SK-N-SH (cell line): Measurements from ENCODE around the gene PDCD11. TPM values are rescaled to one million over a fixed set of nuclear protein-coding genes. Genes with fewer than 3 reads are reported as not detected.

Source experiments
- CTCF ChIA-PET: fragments of 300-600, 350-600 bp; formaldehyde crosslinking; extraction: SDS; loops from one replicate; lab custom pipeline; 2021; lab: Yijun Ruan, JAX
- POLR2A ChIA-PET: fragments of 350-600 bp; sonication (Branson Sonifier 250); formaldehyde crosslinking; extraction: SDS; loops from one replicate; lab custom pipeline; 2020; ENCODE audit warnings: antibody characterized with exemption, inconsistent platforms; lab: Yijun Ruan, JAX
- DNase-seq: peaks from one replicate; pipeline ENCODE4 v3.0.0; 2012
- H2AFZ ChIP-seq: fragments of 200-600 bp; sonication (generic); 2 replicates; pipeline ENCODE4 v1.8.1; 2016; ENCODE audit warnings: antibody characterized with exemption, mild to moderate bottlenecking, low read depth
- H3F3A ChIP-seq: fragments of 200-600 bp; sonication (generic); replicated peaks from 2 replicates; pipeline ENCODE3; 2016; ENCODE audit warnings: antibody characterized with exemption, mild to moderate bottlenecking; ENCODE audit not compliant: insufficient read depth
- H3K27ac ChIP-seq, 2 experiments: fragments of 200-500 bp in 1 of 2; fragments of 200-600 bp in 1 of 2; sonication (Bioruptor generic) in 1 of 2; sonication (generic), shearing (Covaris generic) in 1 of 2; 2 replicates each; pipeline versions ENCODE4 v1.5.1 to v1.6.1; 2014 to 2016; ENCODE audit warnings: low read depth in 2 of 2, inconsistent platforms in 1 of 2, low read length in 1 of 2, mild to moderate bottlenecking in 1 of 2, mixed read lengths in 1 of 2
- H3K27me3 ChIP-seq: fragments of 200-600 bp; sonication (generic), shearing (Covaris generic); 2 replicates; pipeline ENCODE4 v1.6.1; 2016; ENCODE audit warnings: mixed run types; ENCODE audit not compliant: insufficient read depth
- H3K36me3 ChIP-seq, 2 experiments: fragments of 200-500 bp in 1 of 2; fragments of 200-600 bp in 1 of 2; sonication (Bioruptor generic) in 1 of 2; sonication (generic) in 1 of 2; replicated peaks in 1 of 2; 2 replicates each; pipeline versions ENCODE3 to v1.5.1; 2014 to 2016; ENCODE audit warnings: low read length in 1 of 2, mild to moderate bottlenecking in 1 of 2; ENCODE audit not compliant: insufficient read depth in 2 of 2, control insufficient read depth in 1 of 2
- H3K4me1 ChIP-seq, 2 experiments: fragments of 200-500 bp in 1 of 2; fragments of 200-600 bp in 1 of 2; sonication (Bioruptor generic) in 1 of 2; sonication (generic), shearing (Covaris generic) in 1 of 2; 2 replicates each; pipeline versions ENCODE4 v1.5.1 to v1.6.1; 2014 to 2016; ENCODE audit warnings: low read depth in 1 of 2, low read length in 1 of 2, mixed run types in 1 of 2; ENCODE audit not compliant: insufficient read depth in 2 of 2, control insufficient read depth in 1 of 2
- H3K4me2 ChIP-seq: fragments of 200-600 bp; sonication (generic), shearing (Covaris generic); 2 replicates; pipeline ENCODE4 v1.6.1; 2017; ENCODE audit warnings: mixed run types
- H3K4me3 ChIP-seq, 2 experiments: fragments of 200-500 bp in 1 of 2; fragments of 200-600 bp in 1 of 2; sonication (Bioruptor generic) in 1 of 2; sonication (generic), shearing (Covaris generic) in 1 of 2; 2 replicates each; pipeline versions ENCODE4 v1.5.1 to v1.8.1; 2014 to 2016; ENCODE audit warnings: low read depth in 2 of 2, inconsistent platforms in 1 of 2, low read length in 1 of 2, mild to moderate bottlenecking in 1 of 2, mixed read lengths in 1 of 2, moderate library complexity in 1 of 2
- H3K79me2 ChIP-seq: fragments of 200-600 bp; sonication (generic); 2 replicates; pipeline ENCODE4 v1.8.1; 2017; ENCODE audit warnings: mild to moderate bottlenecking; ENCODE audit not compliant: insufficient read depth
- H3K9ac ChIP-seq: fragments of 200-600 bp; sonication (generic); 2 replicates; pipeline ENCODE4 v1.6.1; 2017; ENCODE audit warnings: mixed run types
- H3K9me2 ChIP-seq: fragments of 200-600 bp; sonication (generic); 2 replicates; pipeline ENCODE4 v1.6.1; 2017; ENCODE audit warnings: mixed run types
- H3K9me3 ChIP-seq: fragments of 200-600 bp; sonication (generic); 2 replicates; pipeline ENCODE4 v1.6.1; 2017; ENCODE audit warnings: mixed run types, mild to moderate bottlenecking, moderate library complexity
- H4K20me1 ChIP-seq: fragments of 200-600 bp; sonication (generic); 2 replicates; pipeline ENCODE4 v1.6.1; 2017; ENCODE audit warnings: mild to moderate bottlenecking, mixed run types; ENCODE audit not compliant: insufficient read depth
- CHD2 ChIP-seq: fragments of 150-350 bp; IDR thresholded peaks from 2 replicates; pipeline ENCODE4 v1.6.1; 2018; ENCODE audit warnings: low read length; ENCODE audit not compliant: partially characterized antibody
- ELF1 ChIP-seq: IDR thresholded peaks from 2 replicates; pipeline ENCODE4 v1.4.0; 2012
- FOSL2 ChIP-seq: IDR thresholded peaks from 2 replicates; pipeline ENCODE4 v1.4.0; 2012; ENCODE audit warnings: low read depth, mild to moderate bottlenecking, moderate library complexity, borderline replicate concordance
- FOXM1 ChIP-seq: IDR thresholded peaks from 2 replicates; pipeline ENCODE4 v1.4.0; 2012; ENCODE audit warnings: low read depth, mild to moderate bottlenecking
- GABPA ChIP-seq: IDR thresholded peaks from 2 replicates; pipeline ENCODE4 v1.4.0; 2012; ENCODE audit warnings: low read depth, mild to moderate bottlenecking
- JUND ChIP-seq: IDR thresholded peaks from 2 replicates; pipeline ENCODE4 v1.4.0; 2012
- NRF1 ChIP-seq: IDR thresholded peaks from 2 replicates; pipeline ENCODE4 v1.6.1; 2012; ENCODE audit warnings: low read depth, mild to moderate bottlenecking, low read length
- POLR2AphosphoS5 ChIP-seq: IDR thresholded peaks from 2 replicates; pipeline ENCODE4 v1.6.1; 2012; ENCODE audit warnings: low read depth, low read length
- RAD21 ChIP-seq: IDR thresholded peaks from 2 replicates; pipeline ENCODE4 v1.6.1; 2012; ENCODE audit warnings: mild to moderate bottlenecking, low read length
- RCOR1 ChIP-seq: fragments of 150-350 bp; IDR thresholded peaks from 2 replicates; pipeline ENCODE4 v1.6.1; 2017; ENCODE audit warnings: antibody characterized with exemption, low read length
- RFX5 ChIP-seq: IDR thresholded peaks from 2 replicates; pipeline ENCODE4 v1.6.1; 2012; ENCODE audit warnings: mild to moderate bottlenecking, improper control_type of control experiment, low read length
- SIN3A ChIP-seq: IDR thresholded peaks from 2 replicates; pipeline ENCODE4 v1.6.1; 2012; ENCODE audit warnings: low read depth, mild to moderate bottlenecking, low read length, moderate library complexity, borderline replicate concordance
- SMC3 ChIP-seq: IDR thresholded peaks from 2 replicates; pipeline ENCODE4 v1.6.1; 2012; ENCODE audit warnings: low read depth, low read length, improper control_type of control experiment
- YY1 ChIP-seq: IDR thresholded peaks from 2 replicates; pipeline ENCODE4 v1.4.0; 2012; ENCODE audit warnings: low read depth, mild to moderate bottlenecking
- WGBS: methylation state at CpG from one replicate; pipeline ENCODE4 v1.1.6; 2017; ENCODE audit warnings: low lambda C conversion rate; 5-methylcytosine and 5-hydroxymethylcytosine counted together
- polyA plus RNA-seq, 3 experiments: library from polyadenylated mRNA; depleted of rRNA; stranded (reverse); fragments of >200 nt; gene quantifications; 2 replicates each; pipeline ENCODE4 v1.2.3, GENCODE V29; 2012
- TF ChIP-seq, protein P1 (sequence below): fragments of 150-350 bp; IDR thresholded peaks from 2 replicates; pipeline ENCODE4 v1.6.1; 2016; ENCODE audit warnings: mild to moderate bottlenecking, low read depth, low read length
- TF ChIP-seq, protein P2 (sequence below): IDR thresholded peaks from 2 replicates; pipeline ENCODE4 v1.4.0; 2012; ENCODE audit warnings: low read depth
- TF ChIP-seq, protein P3 (sequence below): IDR thresholded peaks from 2 replicates; pipeline ENCODE4 v1.4.0; 2012; ENCODE audit warnings: low read depth, borderline replicate concordance
- TF ChIP-seq, protein P4 (sequence below): IDR thresholded peaks from 2 replicates; pipeline ENCODE4 v1.6.1; 2012; ENCODE audit warnings: mild to moderate bottlenecking, low read depth, low read length, moderate library complexity
- TF ChIP-seq, protein P5 (sequence below): IDR thresholded peaks from 2 replicates; pipeline ENCODE4 v1.4.0; 2012; ENCODE audit warnings: low read depth, borderline replicate concordance

The PDCD11 gene
- polyA plus RNA-seq, 1 of the 3 experiments (the other 2 are of a cell fraction), result 29.8 TPM

DNA sequence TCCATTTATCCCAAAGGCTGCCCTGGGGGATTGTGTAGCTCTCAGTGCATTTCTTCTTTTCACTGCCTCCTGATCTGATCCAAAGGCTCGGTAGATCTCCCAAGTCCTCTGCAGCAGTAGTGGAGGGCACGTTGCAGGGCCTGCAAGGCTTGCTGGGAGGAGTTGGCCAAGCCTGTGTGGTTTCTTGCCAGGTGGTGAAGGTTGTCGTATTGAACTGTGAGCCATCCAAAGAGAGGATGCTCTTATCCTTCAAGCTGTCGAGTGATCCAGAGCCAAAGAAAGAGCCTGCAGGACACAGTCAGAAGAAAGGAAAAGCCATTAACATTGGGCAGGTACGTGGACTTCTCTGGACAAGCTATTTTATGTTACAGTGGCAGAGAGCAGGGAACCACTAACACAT, 21.2 kb downstream of the PDCD11 start:
- ChIA-PET CTCF (interaction anchor here (0.8 to 7.1 kb wide), 23 partner anchors 10 to 292 kb away, joined by 3 to 83 read pairs (median 5); partner anchors contain the start of gene ATP5MK), POLR2A (no interaction called here)
- 98% methylated on average over 5 of the region's 5 CpGs for WGBS
- H3K27me3 ChIP-seq, result no peaks in the 10 kb centered on the region
- H3K79me2 ChIP-seq, result no peaks in the 10 kb centered on the region; the same call in 1 of the 2 replicates
- no peak overlapping the region for H3K4me2 ChIP-seq
- no peak overlapping the region for H3K4me3 ChIP-seq
- TF ChIP-seq RCOR1 (no peak), GABPA (no peak), NRF1 (no peak), SMC3 (no peak), POLR2AphosphoS5 (no peak), RAD21 (no peak), YY1 (no peak), ELF1 (no peak), RFX5 (no peak), JUND (no peak), FOXM1 (no peak), SIN3A (no peak), FOSL2 (no peak), CHD2 (no peak)
- TF ChIP-seq, protein P1, sequence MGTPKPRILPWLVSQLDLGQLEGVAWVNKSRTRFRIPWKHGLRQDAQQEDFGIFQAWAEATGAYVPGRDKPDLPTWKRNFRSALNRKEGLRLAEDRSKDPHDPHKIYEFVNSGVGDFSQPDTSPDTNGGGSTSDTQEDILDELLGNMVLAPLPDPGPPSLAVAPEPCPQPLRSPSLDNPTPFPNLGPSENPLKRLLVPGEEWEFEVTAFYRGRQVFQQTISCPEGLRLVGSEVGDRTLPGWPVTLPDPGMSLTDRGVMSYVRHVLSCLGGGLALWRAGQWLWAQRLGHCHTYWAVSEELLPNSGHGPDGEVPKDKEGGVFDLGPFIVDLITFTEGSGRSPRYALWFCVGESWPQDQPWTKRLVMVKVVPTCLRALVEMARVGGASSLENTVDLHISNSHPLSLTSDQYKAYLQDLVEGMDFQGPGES, result no peak
- TF ChIP-seq, protein P2, sequence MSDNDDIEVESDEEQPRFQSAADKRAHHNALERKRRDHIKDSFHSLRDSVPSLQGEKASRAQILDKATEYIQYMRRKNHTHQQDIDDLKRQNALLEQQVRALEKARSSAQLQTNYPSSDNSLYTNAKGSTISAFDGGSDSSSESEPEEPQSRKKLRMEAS, result no peak
- TF ChIP-seq, protein P3, sequence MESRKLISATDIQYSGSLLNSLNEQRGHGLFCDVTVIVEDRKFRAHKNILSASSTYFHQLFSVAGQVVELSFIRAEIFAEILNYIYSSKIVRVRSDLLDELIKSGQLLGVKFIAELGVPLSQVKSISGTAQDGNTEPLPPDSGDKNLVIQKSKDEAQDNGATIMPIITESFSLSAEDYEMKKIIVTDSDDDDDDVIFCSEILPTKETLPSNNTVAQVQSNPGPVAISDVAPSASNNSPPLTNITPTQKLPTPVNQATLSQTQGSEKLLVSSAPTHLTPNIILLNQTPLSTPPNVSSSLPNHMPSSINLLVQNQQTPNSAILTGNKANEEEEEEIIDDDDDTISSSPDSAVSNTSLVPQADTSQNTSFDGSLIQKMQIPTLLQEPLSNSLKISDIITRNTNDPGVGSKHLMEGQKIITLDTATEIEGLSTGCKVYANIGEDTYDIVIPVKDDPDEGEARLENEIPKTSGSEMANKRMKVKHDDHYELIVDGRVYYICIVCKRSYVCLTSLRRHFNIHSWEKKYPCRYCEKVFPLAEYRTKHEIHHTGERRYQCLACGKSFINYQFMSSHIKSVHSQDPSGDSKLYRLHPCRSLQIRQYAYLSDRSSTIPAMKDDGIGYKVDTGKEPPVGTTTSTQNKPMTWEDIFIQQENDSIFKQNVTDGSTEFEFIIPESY, result no peak
- TF ChIP-seq, protein P4, sequence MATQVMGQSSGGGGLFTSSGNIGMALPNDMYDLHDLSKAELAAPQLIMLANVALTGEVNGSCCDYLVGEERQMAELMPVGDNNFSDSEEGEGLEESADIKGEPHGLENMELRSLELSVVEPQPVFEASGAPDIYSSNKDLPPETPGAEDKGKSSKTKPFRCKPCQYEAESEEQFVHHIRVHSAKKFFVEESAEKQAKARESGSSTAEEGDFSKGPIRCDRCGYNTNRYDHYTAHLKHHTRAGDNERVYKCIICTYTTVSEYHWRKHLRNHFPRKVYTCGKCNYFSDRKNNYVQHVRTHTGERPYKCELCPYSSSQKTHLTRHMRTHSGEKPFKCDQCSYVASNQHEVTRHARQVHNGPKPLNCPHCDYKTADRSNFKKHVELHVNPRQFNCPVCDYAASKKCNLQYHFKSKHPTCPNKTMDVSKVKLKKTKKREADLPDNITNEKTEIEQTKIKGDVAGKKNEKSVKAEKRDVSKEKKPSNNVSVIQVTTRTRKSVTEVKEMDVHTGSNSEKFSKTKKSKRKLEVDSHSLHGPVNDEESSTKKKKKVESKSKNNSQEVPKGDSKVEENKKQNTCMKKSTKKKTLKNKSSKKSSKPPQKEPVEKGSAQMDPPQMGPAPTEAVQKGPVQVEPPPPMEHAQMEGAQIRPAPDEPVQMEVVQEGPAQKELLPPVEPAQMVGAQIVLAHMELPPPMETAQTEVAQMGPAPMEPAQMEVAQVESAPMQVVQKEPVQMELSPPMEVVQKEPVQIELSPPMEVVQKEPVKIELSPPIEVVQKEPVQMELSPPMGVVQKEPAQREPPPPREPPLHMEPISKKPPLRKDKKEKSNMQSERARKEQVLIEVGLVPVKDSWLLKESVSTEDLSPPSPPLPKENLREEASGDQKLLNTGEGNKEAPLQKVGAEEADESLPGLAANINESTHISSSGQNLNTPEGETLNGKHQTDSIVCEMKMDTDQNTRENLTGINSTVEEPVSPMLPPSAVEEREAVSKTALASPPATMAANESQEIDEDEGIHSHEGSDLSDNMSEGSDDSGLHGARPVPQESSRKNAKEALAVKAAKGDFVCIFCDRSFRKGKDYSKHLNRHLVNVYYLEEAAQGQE, result no peak
- TF ChIP-seq, protein P5, sequence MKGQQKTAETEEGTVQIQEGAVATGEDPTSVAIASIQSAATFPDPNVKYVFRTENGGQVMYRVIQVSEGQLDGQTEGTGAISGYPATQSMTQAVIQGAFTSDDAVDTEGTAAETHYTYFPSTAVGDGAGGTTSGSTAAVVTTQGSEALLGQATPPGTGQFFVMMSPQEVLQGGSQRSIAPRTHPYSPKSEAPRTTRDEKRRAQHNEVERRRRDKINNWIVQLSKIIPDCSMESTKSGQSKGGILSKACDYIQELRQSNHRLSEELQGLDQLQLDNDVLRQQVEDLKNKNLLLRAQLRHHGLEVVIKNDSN, result no peak
- H2AFZ ChIP-seq, result no peak overlapping the region
- H3K9me2 ChIP-seq, result no peaks in the 10 kb centered on the region
- H3K27ac ChIP-seq, result no peak overlapping the region
- H3K4me1 ChIP-seq, result no peaks in the 10 kb centered on the region
- H3K9ac ChIP-seq, result no peak overlapping the region
- 0 out of 2 replicates have a peak, but pooled peaks cover 4% of the 10 kb centered on the region for H4K20me1 ChIP-seq
- DNase-seq, result no peak
- no peaks in the 10 kb centered on the region for H3K9me3 ChIP-seq
- peaks cover 3% of the 10 kb centered on the region for H3F3A ChIP-seq
- peaks cover 67 to 89% of the 10 kb centered on the region in 2 experiments for H3K36me3 ChIP-seq
